GM12875 (cell line): ENCODE data around the gene ACSF3.

ENCODE experiments used
- H3K4me3 ChIP-seq: one replicate; pipeline ENCODE4 v1.5.1; 2011; ENCODE audit warnings: low read depth, low read length, control low read depth
- CTCF ChIP-seq: IDR thresholded peaks from 2 replicates; pipeline ENCODE4 v1.5.1; 2011; ENCODE audit warnings: low read depth, mild to moderate bottlenecking, control low read depth, inconsistent platforms, low read length, moderate library complexity, borderline replicate concordance; ENCODE audit not compliant: insufficient read depth

Gene ACSF3

DNA sequence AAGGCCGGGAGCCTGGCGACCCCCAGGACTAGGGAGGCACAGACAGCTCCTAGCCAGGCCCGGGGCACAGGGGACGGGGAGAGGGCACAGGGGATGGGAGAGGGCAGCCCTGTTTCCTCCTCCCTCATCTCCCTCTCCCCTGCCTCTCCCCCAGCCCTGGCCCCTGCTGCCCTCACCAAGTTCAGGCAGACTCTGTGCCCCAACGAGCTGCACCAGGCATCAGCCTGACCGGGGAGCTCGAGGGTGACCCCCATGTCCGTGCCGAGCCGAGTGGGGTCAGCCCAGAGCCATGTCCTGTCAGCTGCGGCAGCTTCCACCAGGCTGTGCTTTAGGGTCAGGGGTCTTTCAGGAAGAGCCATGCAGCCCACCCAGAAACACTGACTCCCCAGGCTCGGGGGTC lies 83.8 kb downstream of the ACSF3 start:
- H3K4me3 ChIP-seq, result no peak overlapping the region
- TF ChIP-seq CTCF, result no peak

DNA sequence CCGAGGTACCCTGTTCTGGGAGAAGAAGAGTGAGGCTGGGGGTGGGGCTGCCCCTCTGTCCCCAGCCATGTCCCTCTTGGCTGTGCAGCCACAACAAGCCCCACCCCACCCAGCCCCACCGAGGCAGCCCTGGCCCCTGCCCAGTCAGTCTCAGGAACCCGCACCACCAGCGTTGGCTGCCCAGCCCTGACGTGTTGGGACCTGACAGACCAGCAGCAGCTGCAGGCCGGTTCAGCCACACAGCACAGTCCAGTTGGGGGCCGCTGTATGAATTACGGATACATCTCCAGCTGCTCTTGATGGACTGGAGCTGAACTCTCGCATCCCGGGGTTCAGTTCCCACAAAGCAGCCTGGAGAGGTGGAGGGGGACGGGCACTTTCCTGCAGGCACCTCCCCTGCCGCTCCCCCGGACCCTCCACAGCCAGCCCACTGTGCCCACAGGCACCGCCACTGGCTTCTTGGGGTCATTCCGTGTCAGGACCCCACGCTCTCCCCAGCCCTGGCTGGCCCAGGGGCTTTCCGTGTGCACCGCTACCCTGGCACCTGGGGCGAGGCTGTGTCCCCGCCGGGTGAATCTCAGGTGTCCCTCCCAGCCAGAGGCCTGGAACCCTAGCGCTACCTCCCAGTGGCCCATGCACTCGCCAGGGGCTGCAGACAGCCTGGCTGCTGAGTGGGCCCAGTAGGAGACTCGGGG lies 84.9 kb downstream of the ACSF3 start:
- H3K4me3 ChIP-seq, result no peak overlapping the region
- TF ChIP-seq CTCF, result no peak

GRCh38 chr16:89179148-89179484 lies 85.5 kb downstream of the ACSF3 start:
- no peak overlapping the region for H3K4me3 ChIP-seq
- no peak for TF ChIP-seq CTCF

GRCh38 chr16:89179656-89180315 lies 86.1 kb downstream of the ACSF3 start:
- TF ChIP-seq CTCF, result no peak
- H3K4me3 ChIP-seq, result no peak overlapping the region

DNA sequence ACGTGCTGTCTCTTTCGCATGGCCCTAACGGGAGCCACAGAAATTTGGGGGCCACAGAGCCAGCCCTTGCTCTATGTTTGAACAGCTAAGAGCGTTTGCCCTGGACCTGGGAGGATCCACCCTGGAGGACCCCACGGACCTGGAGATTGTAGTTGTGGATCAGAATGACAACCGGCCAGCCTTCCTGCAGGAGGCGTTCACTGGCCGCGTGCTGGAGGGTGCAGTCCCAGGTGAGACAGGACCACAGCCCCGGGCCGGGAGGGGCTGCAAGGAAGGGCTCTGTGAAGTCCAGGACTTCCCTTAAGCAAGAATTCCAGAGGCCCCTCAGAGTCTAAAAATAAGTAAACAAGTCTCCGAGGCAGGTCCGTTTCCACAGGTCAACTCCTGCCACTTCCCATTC lies 89.8 kb downstream of the ACSF3 start:
- no peak overlapping the region for H3K4me3 ChIP-seq
- TF ChIP-seq CTCF, result no peak

- no peak overlapping the region for H3K4me3 ChIP-seq
- TF ChIP-seq CTCF, result no peak
Measured at GRCh38 chr16:89183975-89184676, 90.5 kb downstream of the ACSF3 start.

- no peak overlapping the region for H3K4me3 ChIP-seq
- TF ChIP-seq CTCF, result no peak
Measured at GRCh38 chr16:89184677-89184932, 91.0 kb downstream of the ACSF3 start.
